ENCODE measurements around the gene FAM25A.

Gene FAM25A

GRCh38 chr10:87066178-87066577, 46.1 kb downstream of the FAM25A start:
- no peak for DNase-seq

DNA sequence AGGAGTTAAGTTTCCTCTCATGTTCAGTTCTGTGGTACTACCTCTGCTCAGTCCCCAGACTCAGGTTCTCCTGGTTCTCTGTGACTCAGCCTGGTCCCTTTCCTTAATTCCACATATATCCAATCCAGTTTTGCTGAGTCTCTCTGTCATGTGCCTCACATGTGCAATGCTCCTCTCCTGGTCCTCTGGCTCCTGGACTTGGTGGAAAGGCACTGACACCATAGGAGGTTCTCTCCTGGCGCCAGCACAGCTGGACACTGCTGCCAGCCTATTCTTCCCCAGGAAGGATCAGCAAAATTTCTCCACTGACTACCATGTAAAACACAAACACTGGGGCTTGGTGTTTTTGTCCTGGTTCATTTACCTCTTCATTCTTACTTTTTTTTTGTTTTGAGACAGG, 46.8 kb downstream of the FAM25A start:
- no peak for DNase-seq

DNA sequence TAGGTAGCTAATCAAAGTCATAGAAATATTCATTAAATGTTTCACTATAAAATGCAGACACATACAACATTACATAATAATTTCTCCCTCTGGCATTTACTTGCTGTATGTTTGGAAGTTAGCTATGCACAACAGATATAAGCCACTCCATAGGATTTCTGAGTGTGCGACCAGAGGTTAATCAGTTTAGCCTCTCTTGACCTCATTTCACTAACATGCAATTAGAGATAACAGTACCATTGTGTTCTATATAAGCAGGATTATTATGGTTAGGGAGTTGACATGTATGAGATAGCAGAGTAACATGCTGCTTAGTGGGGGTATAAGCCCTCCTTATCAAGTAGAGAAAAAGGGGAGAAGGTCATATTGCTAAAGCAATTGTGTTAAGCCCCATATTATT, 48.2 kb downstream of the FAM25A start:
- no peak for DNase-seq

GRCh38 chr10:87072449-87072848, 52.4 kb downstream of the FAM25A start:
- no peak for DNase-seq

Data from femur (tissue), 1 donor.